ENCODE results near the gene ZBTB24.

ZBTB24 gene

DNA sequence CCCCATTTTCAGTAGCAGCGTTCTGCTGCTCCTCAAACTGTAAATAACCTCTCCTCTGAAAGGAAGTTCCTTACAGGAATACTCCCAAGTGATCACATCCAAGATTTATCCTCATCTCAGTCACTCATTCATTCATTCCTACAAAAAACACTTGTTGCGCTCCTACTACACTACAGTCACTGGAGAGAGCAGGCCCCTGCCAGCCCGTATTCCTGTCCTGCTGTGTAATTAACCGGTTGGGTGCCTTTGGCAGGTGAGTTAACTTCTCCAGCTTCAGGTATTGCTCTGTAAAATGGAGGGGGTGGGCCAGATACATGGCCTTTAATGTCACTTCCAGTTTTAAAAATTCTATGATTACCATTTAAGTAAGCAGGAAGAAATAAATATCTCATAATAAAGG is 15.0 kb upstream of the ZBTB24 start:
- DNase-seq, result no peak

DNA sequence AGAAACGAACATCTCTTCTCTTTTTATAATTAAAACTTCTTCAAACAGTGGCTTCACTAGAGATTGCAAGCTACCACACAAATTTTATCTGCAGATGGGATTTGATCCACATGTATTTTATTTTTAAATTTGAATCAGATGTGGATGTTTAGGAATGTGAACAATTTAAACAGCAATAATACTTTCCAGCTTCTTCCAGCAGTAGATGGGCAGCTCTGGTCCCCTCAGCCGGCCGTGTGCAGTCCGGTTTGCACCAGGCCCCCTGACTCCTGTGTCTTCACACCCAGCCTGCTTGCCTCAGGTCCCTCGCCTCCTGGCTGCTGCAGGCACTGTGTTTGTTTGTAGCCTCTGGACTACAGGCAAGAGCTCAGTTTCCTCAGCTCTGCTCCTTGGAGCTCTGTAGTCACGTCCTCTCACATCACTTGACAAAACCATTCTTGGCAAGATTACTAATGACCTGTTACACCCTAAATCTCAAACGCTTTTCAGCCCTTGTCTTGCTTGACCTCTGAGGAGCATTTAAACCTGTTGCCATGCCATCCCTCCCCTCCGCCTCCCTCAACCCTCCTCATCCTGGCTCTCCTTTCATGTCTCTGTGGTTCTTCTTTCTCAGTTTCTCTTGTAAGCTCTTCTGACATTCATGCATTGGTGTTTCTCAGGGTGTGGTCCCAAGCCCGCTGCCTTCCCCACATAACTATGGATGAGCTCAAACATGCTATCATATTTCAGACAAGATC is 13.2 kb upstream of the ZBTB24 start:
- DNase-seq, result no peak

DNA sequence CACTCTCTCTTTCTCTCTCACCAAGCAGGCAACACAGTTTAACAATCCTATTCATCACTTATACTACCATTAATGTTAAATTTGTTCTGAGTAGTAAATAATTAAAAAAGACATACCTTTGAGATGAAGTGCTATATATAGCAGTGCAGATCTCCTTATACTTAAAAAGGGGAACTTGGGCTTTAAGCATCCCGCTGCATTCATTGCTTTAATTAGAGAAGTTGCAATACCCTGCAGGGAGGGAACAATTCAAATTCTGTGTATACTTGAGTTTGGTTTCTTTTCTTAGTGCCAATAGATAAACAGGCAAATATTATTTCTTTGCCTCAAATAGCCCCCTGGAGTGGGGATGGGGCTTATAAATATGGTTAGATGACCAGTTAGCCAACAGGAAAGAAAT is 10.8 kb upstream of the ZBTB24 start:
- no peak for DNase-seq

DNA sequence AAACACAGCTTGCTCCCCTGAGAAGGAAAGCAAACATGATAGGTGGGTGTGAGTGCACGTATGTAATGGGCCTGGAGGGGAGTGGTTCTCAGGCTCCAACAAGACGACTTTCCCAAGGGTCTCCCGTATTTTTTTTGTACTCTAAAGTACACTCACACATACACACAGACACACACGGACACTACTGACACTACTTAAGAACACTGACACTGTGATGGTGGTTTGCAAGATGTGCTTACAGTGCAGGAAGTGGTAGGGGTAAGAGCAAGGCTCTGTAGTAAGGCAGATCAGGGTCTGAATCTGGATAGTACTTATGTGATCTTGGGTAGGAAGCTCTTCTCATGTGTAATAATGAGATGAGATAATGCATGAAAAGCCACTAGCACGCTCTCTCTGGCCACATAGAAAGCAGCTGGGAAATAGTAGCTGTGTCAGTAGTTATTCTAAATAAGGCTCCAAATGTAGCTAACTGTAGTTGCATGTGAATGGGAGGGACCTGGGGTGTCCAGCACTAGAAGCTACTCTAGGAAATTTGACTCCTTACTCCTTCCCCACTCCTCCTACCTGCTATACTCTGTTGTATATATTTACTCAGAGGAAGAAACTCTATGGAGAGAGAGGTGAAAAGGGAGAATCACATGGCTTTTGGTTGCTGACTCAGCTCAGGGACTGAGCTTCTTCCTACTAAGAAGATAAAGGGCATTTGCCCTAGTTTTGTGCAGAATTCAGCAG is 8.4 kb upstream of the ZBTB24 start:
- DNase-seq, result no peak

DNA sequence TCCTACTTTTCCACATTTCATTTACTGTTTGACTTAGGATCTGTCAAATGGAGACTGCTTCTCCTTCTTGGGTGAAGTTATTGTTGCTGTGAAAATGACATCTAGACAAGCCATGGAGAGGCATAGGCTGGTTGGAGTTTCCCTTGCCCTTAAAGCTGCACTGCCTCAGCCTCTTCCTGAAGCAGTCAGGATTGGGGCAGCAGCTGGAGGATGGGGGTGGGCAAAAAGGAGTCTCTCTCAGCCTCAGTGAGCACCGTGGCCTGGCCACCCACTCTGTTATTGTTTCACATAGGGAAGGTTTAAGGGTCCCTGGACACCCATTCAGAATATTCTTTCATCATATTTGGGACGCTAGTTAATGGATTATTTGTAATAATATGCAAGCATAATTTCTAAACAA is 7.7 kb upstream of the ZBTB24 start:
- DNase-seq, result no peak

DNA sequence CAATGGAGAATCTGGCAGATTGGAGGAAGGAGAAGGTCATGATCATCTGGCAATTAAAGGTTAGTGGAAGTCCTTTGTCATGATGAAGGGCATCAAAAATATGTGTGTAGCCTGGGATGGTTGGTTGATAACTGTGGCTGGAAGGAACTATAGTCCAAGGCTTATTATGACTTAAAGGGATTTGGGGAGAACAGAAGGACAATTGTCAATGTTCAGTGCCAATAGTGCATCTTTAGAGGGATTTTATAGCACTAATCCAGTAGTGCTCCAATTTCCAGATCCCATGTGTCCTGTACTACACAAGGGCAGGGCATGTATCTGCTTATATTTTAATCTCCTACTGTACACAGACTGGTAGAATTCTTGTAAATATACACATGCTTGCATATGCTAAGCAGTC is 5.0 kb upstream of the ZBTB24 start:
- DNase-seq, result no peak

DNA sequence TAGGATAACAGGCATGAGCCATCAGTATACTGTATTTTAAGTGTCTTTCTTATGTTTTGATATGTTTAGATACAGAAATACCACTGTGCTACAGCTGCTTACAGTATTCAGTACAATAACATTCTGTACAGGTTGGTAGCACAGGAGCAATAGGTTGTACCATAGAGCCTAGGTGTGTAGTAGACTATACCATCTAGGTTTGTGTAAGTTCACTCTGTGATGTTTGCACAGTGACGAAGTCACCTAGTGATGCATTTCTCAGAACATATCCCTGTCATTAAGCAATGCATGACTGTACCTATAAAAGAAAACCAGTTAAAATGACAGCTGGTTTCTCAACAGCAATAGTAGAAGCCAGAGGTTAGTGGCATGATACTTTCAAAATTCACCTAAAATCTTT is 3.0 kb upstream of the ZBTB24 start:
- DNase-seq, result no peak

DNA sequence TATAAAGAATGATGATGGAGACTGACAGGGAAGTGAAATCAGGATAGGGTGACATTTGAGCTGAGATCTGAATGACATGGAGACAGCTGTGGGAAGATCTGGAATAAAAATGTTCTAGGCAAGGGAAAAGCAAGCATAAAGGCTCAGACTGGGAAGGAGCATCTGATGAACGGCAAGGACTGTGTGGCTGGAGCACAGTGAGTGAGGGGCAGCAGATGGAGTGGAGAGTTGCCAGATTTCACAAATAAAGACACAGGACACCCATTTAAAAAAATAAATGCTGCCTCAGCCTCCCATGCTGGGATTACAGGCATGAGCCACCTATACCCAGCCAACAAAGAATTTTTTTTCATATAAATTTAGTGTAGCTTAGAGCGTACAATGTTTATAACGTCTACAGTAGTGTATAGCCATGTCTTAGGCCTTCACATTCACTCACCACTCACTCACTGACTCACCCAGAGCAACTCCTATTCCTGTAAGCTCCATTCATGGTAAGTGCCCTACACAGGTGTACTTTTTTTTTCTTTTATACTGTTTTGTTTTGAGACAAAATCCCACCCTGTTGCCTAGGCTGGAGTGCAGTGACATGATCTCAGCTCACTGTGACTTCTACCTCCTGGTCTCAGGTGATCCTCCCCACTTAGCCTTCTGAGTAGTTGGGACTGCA is 2.4 kb upstream of the ZBTB24 start:
- no peak for DNase-seq

DNA sequence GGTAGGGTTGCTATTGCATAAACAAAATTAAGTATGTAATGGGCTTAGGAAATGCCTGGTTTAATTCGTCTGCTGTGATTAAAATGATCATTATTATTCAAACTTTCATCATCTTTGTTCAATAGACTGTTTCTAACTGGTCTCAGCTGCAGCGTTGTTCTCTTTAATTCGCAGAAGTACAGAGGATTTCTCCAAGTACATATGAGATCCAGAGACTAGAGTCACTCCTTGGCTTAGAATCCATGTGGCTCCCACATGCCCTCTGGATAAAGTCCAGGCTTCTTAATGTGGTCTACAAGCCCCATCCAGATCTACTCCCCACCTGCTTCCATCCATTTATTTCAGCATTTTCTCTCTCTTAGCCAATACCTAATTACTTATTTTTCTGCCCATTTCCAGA is 1.1 kb upstream of the ZBTB24 start:
- no peak for DNase-seq

DNA sequence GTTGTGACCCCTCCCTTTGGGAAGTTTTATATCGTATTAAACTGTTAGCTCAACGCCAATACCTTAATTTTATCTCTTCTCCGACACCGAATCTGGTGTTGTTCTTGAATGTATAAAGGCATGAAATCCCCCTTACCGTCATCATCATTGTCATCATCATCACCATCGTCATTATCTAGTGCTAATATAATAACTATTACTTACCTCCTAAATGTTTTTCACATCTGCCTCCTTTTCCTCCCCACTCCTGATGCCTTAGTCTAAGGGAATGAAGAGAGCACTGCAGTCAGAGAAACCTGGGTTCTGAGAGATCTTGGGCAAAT is 677 bp upstream of the ZBTB24 start:
- no peak for DNase-seq

DNA sequence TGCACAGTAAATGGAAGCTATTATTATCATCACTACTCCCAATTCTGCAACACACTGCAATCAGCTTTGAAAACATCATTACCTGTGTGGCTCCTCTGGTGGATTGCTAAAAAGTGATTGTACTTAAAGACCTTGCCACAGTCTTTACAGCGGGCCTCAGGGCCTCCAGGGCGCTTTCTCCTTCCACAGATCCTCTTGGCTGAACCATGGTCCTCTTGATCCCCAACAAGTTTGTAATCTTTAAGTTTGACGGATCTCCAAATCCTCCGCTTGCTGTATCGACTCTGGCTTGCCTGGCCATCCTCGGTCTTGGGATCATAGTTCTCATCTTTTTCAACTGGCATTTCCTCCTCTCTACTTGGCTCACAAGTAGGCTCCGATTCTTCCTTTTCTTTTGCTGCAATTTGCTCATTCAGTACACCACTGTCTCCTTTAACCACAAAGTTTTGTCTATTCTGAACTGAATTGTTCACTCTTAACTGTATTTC is 2.0 kb downstream of the ZBTB24 start:
- no peak for DNase-seq

DNA sequence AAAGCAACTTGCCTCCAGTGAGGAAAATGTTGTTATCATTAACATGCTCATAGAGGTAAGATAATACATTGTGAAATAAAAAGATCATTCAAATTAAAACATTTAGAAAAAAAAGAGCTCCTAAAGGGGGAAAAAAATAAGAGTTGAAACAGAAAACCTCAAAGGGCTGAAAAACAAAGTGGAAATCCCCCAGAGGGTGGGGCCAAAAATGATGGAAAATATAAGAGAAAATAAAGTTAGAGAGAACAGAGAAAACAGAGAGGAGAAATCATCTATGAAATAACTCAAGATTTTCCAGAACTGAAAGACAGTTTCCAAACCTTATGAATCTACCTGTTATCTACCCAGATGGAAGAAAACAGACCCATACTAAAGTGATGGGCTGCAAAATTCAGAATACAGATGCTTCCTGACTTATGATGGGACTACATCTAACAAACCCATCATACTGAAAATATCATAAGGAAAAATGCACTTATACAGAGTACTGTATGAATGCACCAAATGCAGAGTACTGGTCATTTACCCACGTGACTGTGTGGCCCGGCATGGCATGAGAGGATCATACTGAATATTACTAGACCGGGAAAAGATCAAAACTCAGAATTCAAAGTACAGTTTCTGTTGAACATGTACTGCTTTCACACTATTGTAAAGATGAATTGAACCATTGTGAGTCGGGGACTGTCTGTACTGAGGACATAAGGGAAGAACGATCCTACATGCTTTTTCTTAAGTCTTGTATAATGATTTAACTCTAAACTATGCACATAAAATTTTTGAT is 4.0 kb downstream of the ZBTB24 start:
- no peak for DNase-seq

DNA sequence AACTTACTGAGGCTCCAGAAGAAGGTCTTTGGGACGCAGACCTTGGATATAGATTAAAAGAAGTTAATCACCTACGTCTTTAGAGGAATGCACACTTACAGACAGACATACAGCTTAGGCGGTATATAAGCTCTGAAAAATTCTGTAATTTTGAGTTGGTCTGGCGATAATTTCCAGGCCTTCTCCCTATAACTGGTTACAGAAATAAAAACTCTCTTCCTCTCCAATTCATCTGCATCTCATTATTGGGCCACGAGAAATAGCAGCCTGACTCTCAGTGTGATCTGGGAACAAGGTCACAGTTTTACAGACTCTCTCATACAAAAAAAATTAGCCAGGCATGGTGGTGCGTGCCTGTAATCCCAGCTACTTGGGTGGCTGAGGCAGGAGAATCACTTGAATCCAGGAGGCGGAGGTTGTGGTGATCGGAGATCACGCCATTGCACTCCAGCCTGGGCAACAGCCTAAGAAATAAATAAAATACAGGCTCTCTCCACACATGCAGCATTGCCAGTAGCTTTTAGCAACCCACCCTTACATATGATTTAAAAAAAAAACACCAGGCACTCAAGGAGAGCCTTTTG is 4.7 kb downstream of the ZBTB24 start:
- no peak for DNase-seq

DNA sequence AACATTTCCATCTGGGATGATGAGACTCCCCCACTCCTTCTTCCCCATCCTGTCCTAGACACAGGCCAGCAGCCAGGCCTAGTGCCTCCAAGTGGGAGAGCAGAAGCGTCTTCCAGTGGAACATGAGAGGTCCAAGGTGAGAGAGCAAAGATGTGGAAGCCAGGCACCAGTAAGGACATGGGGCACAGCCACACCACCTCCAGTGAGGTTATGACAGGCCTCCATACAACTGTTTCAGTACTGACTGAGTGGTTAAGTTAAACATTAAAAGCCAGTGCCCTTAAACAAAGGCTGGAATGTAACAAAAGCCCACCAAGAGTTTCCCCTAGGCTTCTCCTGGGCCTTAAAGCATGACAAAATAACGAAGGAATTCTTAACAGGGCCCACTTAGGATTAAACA is 5.3 kb downstream of the ZBTB24 start:
- DNase-seq, result no peak

DNA sequence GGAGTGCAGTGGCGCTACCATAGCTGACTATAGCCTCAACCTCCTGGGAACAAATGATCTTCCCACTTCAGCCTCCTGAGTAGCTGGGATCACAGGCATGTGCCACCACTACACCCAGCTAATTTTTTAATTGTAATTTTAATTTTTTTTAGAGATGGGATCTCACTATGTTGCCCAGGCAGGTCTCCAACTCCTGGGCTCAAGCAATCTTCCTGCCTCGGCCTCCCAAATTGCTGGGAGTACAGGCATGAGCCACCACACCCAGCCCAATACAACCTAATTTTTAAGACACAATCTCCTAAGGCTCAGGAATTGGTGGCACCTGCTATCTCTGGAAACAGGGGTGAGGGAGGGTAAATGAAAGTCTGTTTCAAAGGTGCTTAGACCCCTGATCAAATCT is 5.8 kb downstream of the ZBTB24 start:
- no peak for DNase-seq

DNA sequence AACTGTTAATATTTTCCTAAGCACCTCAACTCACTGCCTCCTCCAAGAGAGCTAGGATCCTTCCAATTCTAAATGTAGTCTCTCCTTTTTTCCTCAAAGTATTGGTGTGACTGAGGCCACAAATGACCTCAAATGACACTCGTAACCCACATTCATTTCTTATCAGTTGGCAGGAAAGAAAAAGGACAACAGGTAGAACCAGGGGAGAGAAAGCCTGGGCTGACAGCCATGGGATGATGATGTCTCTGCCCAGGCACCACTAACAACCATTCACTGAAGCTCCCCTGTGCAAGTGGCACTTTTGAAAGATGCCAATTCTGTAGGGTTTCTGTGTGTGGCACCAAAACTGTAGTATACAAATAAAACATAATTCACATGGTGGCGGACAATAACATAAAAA is 7.4 kb downstream of the ZBTB24 start:
- DNase-seq, result no peak

DNA sequence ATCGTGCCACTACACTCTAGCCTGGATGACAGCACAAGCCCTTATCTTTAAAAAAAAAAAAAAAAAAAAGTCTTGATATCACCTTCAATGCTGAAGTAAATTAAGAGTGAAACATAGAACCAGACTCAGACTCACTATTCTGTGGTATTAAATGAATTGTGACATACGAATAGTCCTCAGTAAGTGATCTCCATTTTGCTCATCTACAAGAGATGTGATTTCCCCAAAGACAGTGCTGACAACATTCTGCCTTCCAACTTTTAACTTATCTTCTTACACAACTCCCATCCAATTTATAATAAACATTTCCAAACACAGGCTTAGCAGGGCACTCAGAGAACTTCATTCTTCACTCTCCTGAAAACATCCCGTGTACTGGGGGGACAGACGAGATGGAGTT is 8.0 kb downstream of the ZBTB24 start:
- no peak for DNase-seq

DNA sequence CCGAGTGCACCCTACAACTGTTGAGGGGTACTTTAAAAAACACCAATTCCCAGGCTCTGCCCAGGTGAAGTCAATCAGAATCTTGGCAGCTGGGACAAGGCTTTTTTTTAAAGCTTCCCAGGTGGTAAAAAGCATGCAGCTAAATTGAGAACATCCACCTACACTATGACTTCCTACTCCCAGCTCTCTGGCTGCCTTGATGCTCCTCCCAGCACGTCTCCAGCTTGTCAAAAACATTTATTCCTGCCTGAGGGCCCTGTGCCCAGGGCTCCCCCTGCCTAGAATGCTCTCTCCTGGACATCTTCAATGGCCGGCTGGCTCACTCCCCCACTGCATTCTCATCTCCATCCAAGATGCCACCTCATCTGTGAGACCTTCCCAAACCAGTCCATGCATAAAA is 9.9 kb downstream of the ZBTB24 start:
- no peak for DNase-seq

DNA sequence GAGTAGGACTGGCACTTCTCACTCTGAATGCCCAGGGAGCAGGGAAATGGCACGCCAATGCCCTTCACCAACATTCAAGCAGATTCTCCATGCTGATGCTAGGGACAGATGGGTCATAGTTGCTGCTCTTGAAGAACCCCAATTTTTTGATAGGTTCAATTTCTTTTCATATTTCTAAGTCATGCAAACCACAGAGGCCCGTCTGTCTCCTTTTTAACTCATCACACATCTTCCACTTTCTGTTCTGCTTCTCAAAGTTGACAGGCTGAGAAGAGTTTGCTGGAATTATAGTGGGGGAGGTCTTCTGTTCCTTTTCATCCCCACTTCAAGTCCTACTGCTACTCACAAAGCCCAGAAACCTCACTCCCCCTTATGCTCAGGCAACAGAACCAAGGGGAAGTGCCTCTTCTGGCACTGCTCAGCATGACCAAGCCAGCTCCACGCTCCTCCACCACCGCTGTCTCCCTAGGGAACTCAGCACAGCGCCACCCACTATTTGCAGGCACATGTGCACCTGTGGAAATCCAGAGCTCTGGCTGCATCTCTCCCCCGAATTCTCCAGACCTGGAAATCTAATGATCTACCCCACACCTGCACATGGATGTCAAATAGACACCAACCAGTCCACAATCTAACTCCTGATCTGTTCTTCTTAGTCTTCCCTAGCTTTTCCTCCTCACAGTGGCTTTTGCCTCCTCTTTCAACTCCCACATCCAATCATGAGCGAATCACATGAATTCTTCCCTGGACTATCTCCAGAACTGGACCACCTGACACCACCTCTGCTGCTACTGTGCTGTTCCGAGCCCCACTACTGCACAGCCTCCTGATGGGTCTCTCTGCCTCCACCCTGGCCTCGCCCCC is 10.7 kb downstream of the ZBTB24 start:
- no peak for DNase-seq

DNA sequence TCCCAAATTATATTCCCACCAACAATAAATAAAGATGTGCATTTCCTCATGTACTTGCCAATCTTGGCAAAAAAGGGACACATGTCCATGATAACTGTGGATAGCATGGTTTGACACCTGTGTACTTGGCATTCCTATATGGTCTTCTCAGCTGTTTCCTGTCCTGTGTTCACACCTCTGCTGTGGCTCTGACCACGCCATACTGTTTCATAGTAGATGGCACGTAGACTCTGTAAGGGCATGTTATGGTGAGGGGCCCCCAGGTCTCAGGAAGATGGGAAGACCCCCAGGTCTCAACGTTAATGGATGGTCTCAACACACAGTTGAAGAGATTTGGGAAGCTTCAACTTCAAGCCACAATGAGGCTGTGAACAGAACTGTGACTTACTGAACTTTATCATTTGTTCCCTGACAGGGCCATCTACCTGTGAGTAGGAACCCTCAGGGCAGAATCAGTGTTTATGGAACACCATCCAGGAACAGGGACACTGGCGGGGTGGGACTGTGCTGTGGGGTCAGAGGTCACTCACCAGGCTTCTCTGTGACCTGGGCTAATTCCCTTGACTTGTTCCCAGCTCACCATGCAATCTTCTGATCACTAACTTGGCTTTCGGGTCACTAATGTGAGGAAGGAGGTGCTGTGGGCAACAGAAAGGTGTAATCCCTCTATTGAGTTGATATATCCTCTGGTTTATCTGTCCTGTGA is 11.8 kb downstream of the ZBTB24 start:
- no peak for DNase-seq

DNA sequence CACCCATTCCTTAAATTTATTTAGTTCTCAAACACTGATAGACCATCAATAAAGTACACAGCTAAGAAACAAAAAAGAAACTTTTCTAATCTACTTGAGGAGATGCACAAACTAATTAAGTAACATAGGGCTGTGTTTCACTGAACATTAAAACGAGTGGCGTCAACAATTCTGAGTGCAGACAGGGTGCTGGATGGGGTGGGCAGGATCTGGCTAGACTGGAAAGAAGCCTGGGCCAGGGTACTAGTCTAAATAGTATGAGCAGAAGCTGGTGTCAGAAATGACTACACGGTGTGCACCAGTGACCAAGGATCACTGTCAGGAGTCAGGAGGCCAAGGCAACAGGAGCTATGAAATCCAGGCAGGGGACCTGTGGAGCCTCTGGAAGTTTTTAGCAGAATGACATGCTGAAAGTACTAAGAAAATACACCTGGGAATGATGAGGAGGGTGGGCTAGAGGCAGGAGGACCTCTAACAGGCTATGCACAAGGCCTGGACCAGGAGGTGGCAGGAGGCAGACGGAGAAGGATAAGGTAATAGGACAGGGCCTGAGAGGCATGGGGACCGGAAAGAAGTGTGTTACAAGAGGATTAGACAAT is 13.3 kb downstream of the ZBTB24 start:
- DNase-seq, result no peak
